GM19324 (cell line): ENCODE measurements around the gene FILIP1L.
"Not testable (repeated sequence)": the region's sequence is repeated elsewhere in the genome, so short reads cannot be mapped to it uniquely, and the experiment has no call there.

Source experiments
- ATAC-seq: cut with Tn5 transposase; IDR thresholded peaks from one replicate; pipeline ENCODE4 v1.9.1; 2021; ENCODE audit warnings: mild to moderate bottlenecking, moderate library complexity; ENCODE audit not compliant: unreplicated experiment, low FRiP score

Gene FILIP1L

GRCh38 chr3:100076731-100077529 is 37.4 kb downstream of the FILIP1L start:
- no peak for ATAC-seq

DNA sequence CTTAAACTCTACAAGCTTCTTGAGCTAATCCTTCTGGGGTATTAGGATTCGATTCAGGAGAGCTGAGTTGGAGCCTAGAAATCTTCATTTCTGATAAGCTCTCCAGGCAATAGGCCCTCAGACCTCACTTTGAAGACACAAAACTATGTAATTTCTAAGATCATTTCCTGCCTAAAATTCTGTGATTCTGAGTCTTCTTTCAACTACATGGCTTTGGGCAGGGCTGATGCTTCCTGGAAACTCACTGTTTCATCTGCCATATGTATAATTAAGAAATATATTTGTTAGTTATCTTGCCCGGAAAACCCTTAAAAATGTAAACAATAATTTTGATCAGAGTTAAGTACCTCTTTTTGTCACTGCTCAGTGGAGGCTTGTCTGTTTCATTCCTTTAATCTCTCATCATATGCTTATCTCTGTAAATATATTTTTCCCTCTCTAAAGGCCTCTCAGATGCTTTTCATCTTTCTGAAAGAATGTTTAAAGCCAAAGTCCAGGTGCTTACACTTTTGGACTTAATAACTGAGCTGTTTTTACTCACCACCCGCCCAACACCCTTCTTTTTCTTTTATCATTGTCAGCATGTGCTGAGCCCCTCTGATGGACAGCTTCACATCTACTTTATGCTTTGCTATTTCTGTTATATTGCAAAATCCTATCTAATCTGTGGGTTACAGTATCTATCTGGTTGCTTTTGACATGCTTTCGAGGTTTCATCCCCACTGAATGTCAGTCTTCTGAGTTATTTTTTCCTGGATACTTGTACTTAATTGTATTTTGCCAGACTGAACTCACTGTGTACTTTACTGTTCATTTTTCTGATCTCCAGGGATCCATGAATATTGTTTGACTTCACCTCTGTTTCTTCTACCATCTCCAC is 38.2 kb downstream of the FILIP1L start:
- ATAC-seq: no peak

- ATAC-seq: no peak
These were observed 39.1 kb downstream of the FILIP1L start for GRCh38 chr3:100075196-100075595.

DNA sequence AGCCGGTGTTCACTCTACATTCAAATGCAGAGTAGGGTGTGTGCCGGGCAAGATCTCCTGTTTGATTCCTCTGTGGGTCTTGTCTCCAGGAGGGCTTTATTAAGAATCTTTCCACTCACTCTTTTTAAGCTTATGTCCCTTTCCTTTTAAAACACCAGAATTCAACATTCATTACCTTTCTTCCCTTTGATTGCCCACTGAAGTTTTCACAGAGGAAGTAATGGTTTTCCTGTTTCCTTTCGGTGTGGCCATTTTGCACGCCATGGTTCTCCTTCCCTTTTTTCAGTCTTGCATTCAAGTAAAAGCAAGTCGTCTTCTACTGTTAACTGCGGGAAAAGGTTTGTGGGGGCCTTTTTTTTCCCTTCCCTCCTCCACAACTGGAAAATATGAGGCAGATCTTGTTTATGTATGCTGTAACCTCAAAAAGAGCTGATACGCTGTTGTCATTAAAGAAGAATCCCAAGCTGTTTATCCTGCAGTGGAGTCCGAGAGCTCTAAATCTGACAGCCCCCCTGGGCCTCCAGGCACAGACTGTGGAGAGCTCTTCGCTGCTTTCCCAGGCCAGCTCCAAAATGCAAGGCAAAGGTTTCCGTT is 40.5 kb downstream of the FILIP1L start:
- ATAC-seq: no peak

DNA sequence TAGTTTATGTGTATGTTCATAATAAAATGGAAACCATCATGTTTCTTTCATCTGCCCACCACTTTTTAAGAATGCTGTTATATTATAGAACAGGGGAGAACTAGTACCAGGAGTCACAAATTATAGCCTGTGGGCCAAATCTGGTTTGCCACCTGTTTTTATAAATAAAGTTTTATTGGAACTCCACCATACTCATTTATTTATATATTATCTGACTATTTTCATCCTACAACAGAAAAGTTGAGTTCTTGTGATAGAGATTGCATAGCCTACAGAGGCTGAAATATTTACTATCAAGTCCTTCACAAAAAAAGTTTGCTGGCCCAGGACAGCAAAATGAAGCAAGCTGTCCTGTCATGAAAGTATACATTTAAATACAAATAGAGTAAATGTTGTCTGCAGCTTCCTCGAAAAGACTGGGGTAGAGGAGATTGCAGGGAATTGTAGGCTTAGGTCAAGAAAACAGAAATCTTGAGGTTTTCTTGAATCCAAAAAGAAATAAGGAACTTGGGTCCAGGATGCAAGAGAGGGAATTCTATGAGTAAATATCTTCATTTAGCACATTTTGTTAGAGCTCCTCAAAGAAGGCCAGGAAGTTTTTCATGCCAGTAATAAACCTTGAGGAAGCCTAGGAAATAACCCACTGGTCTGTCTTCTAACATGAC is 41.1 kb downstream of the FILIP1L start:
- ATAC-seq: no peak

DNA sequence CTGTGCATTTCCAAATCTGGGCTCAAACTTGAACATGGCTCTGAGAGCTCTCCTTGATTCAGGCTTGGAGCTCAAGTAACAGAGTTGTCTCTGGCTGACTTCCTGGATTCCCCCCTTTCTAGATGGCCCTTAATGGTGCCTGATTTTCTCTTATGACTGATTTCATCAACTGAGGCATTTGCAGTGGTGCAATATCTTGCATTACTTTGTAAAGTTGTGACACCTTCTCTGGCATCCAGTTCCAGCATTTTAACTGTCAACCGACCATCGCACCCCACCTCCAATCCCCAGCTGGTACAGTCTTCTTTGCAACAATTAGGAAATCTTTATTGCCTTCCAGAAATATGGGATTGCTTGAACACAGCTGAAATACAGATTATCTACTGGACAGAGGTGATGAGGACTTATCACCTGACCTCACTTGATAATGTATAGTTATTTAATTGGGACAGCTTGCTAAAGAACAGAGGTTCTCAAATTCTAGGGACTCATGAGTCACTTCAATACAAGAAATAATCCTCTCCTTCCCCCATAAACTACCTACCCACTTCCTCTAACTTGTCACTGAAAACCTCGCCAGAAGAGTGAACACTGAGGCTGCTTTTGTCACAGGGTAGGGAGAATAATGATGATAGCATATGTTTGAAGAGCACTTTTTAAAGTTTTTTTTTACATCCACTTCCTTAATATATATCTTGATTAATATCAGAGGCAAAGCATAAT is 41.8 kb downstream of the FILIP1L start:
- ATAC-seq: no peak

- no peak for ATAC-seq
These were observed 44.8 kb downstream of the FILIP1L start for GRCh38 chr3:100069472-100069871.

GRCh38 chr3:100068826-100069225 is 45.5 kb downstream of the FILIP1L start:
- ATAC-seq: peak; percentile 58

- no peak for ATAC-seq
These were observed 46.7 kb downstream of the FILIP1L start for GRCh38 chr3:100067589-100067988.

DNA sequence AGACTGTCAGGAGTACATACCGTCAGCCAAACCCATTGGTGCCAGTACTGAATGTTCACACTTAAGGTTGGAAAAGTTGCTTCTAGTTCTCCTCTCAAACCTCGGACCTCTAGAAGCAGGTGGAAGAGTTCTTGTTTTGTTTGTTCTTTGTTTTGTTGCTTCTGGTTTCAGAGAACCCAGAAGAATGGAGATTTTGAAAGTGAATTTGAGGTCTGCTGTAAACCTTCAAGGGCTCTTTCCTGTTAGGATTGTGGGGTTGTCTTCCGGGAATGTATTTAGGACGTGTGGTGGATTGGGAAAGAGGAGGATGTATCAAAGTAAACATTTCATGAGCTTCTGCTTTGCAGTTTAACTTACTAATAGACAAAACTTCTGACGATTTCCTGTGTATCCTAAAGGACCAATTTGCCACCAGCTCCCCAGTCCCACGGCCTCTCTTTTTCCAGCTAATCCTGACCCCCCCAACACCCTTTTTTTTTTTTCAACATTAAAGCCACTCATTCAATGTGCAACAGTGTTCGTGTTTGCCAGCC is 50.3 kb downstream of the FILIP1L start:
- no peak for ATAC-seq

- ATAC-seq: no peak
These were observed 51.6 kb downstream of the FILIP1L start for GRCh38 chr3:100062665-100063064.

- ATAC-seq: no peak
These were observed 53.4 kb downstream of the FILIP1L start for GRCh38 chr3:100060685-100061484.

- ATAC-seq: no peak
These were observed 54.8 kb downstream of the FILIP1L start for GRCh38 chr3:100059472-100059871.

DNA sequence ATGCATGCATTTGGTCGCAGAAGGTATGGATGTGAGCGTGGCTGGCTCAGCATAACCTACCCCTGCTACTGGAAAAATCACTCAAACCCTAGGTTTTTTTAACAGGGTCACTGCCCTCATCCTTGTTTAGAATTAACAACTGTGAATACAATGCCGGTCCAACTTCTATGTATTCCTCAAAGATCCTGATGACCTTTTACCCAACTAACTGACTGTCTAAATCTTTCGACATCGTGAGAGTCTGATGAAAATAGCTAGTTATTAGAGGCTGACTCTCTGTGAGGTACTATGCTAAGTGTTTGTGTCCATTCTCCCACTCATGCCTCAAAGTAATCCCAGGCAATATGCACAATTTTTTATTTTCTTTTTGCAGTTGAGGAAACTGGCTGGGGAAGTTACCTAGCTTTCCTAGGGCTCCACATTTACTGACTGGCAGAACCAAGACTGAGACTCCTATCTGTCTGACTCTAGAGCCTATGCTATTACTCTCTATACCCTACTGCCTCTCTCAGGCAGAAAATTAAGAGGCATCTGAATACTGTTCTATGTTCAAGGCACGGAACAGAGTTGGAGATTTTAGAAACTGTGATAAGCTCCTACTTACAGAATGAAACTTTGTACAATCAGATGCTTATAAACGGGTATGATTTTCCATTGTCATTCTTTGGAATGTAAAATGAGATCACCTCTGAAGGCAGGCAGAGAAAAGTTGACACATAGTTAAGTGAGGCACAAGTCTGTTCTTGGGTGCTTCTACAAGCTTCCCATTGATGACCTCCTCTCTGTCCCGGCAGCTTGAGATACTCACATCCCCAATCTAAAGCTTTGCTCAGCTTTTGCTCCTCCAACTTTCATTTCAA is 56.4 kb downstream of the FILIP1L start:
- no peak for ATAC-seq

GRCh38 chr3:100053951-100054620 is 60.2 kb downstream of the FILIP1L start:
- ATAC-seq: no peak

DNA sequence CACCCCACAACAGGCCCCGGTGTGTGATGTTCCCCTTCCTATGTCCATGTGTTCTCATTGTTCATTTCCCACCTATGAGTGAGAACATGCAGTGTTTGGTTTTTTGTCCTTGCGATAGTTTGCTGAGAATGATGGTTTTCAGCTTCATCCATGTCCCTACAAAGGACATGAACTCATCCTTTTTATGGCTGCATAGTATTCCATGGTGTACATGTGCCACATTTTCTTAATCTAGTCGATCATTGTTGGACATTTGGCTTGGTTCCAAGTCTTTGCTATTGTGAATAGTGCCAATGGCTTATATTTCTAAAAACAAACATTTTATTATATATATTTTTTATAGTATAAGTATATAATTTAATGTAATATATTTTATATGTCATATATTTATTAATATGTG is 62.8 kb downstream of the FILIP1L start:
- ATAC-seq: not testable (repeated sequence)

DNA sequence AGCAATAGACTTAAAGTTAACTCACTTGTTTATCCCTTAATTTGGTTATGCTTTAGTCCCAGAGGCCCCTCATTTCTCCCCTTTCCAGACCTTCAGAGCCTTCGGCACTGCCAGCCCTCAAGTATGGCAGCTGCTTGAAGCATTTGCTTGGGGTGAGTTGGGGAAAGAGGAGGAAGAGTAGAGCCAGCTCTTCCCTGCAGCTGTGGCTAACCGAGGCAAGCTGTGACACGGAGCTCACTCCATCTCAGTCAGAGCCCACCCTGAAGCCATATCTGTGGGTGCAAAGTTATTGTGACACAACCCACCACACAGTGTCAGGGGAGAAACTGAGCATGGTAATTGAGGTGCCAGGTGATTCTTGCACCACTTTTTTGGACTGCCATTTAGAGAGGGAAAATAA is 66.1 kb downstream of the FILIP1L start:
- peak; percentile 3 for ATAC-seq
